NCI-H446 treated with DMSO at 0.1 percent for 48 hours (cell line): ENCODE results near the gene KCND2.

Source experiments
- DNase-seq: peaks from one replicate; lab custom pipeline; 2025; lab: John Stamatoyannopoulos, UW

The KCND2 gene

GRCh38 chr7:120311028-120311788 is 38.2 kb downstream of the KCND2 start:
- DNase-seq = no peak

- no peak for DNase-seq
Measured at GRCh38 chr7:120320218-120320961, 47.4 kb downstream of the KCND2 start.

GRCh38 chr7:120327054-120327453 is 54.1 kb downstream of the KCND2 start:
- no peak for DNase-seq

GRCh38 chr7:120332433-120332832 is 59.5 kb downstream of the KCND2 start:
- DNase-seq = no peak

GRCh38 chr7:120334475-120334874 is 61.5 kb downstream of the KCND2 start:
- no peak for DNase-seq

GRCh38 chr7:120337308-120337907 is 64.4 kb downstream of the KCND2 start:
- DNase-seq = no peak

GRCh38 chr7:120344276-120344675 is 71.3 kb downstream of the KCND2 start:
- no peak for DNase-seq

- no peak for DNase-seq
Measured at GRCh38 chr7:120353171-120353570, 80.2 kb downstream of the KCND2 start.

- DNase-seq = no peak
Measured at GRCh38 chr7:120360918-120361317, 87.9 kb downstream of the KCND2 start.

GRCh38 chr7:120363414-120363813 is 90.4 kb downstream of the KCND2 start:
- no peak for DNase-seq

- DNase-seq = no peak
Measured at GRCh38 chr7:120370954-120371353, 98.0 kb downstream of the KCND2 start.

GRCh38 chr7:120373174-120373573 is 100.2 kb downstream of the KCND2 start:
- no peak for DNase-seq

GRCh38 chr7:120394595-120394994 is 121.6 kb downstream of the KCND2 start:
- DNase-seq = no peak

- DNase-seq = peak; percentile 35
Measured at GRCh38 chr7:120395526-120396019, 122.6 kb downstream of the KCND2 start.

GRCh38 chr7:120398284-120399000 is 125.5 kb downstream of the KCND2 start:
- DNase-seq = no peak

GRCh38 chr7:120400806-120401455 is 128.0 kb downstream of the KCND2 start:
- DNase-seq = no peak

GRCh38 chr7:120402079-120402767 is 129.2 kb downstream of the KCND2 start:
- no peak for DNase-seq

GRCh38 chr7:120402801-120403200 is 129.8 kb downstream of the KCND2 start:
- DNase-seq = no peak

- DNase-seq = no peak
Measured at GRCh38 chr7:120404042-120404441, 131.1 kb downstream of the KCND2 start.

GRCh38 chr7:120405652-120406051 is 132.7 kb downstream of the KCND2 start:
- no peak for DNase-seq

GRCh38 chr7:120407010-120407409 is 134.0 kb downstream of the KCND2 start:
- DNase-seq = no peak
